Kidney capillary endothelial cell (primary cell): ENCODE results near the gene TCHHL1.

Experiments used
- DNase-seq: peaks from one replicate; pipeline ENCODE4 v3.0.0-alpha.2; 2018; ENCODE audit warnings: low spot score

TCHHL1 gene

GRCh38 chr1:152038871-152039270, 50.0 kb downstream of the TCHHL1 start:
- DNase-seq: no peak

GRCh38 chr1:152036267-152037216, 52.3 kb downstream of the TCHHL1 start, which contains the start of gene S100A11:
TSS of gene S100A11 (minus strand) at chr1:152037004. CDS start at chr1:152036915, 89 bp downstream.
- DNase-seq: peak; percentile 76

GRCh38 chr1:152035539-152036266, 53.2 kb downstream of the TCHHL1 start:
- peak; percentile 47 for DNase-seq

- DNase-seq: peak; percentile 77
Observed at GRCh38 chr1:152034654-152035538, 54.0 kb downstream of the TCHHL1 start.

GRCh38 chr1:152034324-152034653, 54.6 kb downstream of the TCHHL1 start:
- peak; percentile 73 for DNase-seq
